VCaP (cell line): ENCODE results near the gene SALL3.

Experiments
- H3K27ac ChIP-seq: fragments of 450-650 bp; 2 replicates; pipeline ENCODE4 v1.5.1; 2017
- CTCF ChIP-seq: fragments of 450-650 bp; conservative IDR thresholded peaks from 2 replicates; pipeline ENCODE4 v1.5.1; 2017; ENCODE audit warnings: mild to moderate bottlenecking, moderate library complexity

SALL3 gene

DNA sequence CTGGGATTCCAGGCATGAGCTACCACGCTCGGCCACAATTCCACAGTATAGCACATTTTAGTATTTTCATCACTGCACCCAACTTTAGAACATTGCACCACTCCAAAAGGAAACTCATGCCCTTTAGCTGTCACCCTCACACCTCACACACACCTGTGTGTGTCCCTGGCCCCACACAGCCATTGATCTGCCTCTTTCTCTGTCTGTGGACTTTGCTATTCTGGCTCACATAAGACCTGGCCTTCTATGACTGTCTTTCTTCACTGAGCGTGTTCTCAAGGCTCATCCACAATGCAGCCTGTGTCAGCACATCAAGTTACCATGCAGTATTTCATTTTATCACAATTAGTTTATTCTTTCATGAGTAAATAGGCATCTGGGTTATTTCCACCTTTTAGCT, 69.9 kb downstream of the SALL3 start:
- no peak for TF ChIP-seq CTCF
- no peak overlapping the region for H3K27ac ChIP-seq
